Fibroblast of lung (primary cell): Measurements from ENCODE around the gene XXYLT1.

Experiments
- CTCF ChIP-seq, 2 donors: IDR thresholded peaks in 1 of 2; conservative IDR thresholded peaks in 1 of 2; 1 replicate in 1 of 2; 2 replicates in 1 of 2; pipeline ENCODE4 v1.5.1; 2011 to 2012; ENCODE audit warnings: low read length in 2 of 2, control low read depth in 1 of 2, inconsistent platforms in 1 of 2, low read depth in 1 of 2, mild to moderate bottlenecking in 1 of 2
- EZH2 ChIP-seq: IDR thresholded peaks from 2 replicates; pipeline ENCODE4 v1.5.1; 2012; ENCODE audit warnings: low read length, control low read depth, mild to moderate bottlenecking; ENCODE audit errors: missing control alignments

GRCh38 chr3:195209083-195209846 lies 61.7 kb downstream of the XXYLT1 start:
- TF ChIP-seq CTCF (conservative IDR thresholded peaks at IDR 0.05 in 1 of 2, IDR thresholded peaks at IDR 0.05 in 1 of 2; ENCODE audit: low read depth in 1 of 2, low read length in 2 of 2), result no peak
- TF ChIP-seq EZH2, result no peak
